ENCODE results near the gene NUPR1.
A peak's percentile ranks its signal among the peaks of the same experiment; 100 is the strongest.
"Not testable (repeated sequence)": the region's sequence is repeated elsewhere in the genome, so short reads cannot be mapped to it uniquely, and the experiment has no call there.

Gene NUPR1

DNA sequence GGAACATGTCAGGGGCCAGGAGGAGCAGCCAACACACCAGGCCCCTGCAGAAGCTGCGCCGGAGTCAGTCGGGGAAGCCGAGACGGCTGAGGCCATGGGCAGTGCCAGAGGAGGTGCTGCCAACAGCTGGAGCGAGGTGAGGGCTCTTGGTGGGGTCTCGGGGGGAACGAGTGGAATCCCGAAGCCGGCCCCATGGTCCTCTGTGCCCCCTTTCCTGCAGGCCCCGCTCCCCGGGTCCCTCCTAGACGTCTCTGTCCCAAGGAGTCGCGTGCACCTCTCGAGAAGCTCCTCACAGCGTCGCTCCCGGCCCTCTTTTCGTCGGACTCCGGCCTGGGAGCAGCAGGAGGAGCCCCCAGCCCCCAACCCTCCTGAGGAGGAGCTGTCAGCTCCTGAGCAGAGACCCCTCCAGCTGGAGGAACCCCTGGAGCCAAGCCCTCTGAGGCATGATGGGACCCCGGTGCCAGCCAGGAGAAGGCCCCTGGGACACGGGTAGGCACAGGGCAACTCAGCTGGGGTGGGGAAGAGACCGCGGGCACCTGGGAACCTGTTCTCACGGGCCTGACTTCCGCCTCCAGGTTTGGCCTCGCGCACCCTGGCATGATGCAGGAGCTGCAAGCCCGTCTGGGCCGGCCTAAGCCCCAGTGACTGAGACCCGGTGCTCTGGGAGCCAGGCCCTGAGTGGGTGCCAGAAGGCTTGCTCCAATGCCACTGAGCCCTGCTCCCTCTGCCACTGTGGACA lies 40.7 kb downstream of the NUPR1 start:
- DNase-seq, result no peak

DNA sequence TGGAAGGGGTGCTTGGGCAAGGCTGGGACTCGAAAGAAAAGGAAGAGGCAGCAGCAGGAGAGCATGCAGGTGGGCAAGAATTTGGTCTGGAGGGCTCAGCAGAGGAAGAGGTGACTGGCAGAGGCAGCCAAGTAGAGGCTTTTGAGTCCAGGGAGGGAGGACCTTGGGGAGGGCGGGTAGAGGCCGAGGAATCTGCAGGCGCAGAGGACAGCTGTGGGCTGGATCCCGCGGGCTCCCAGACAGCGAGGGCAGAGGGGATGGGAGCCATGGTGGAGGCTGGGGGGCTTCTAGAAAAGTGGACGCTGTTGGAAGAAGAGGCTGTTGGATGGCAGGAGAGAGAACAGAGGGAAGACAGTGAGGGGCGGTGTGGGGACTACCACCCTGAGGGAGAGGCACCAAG lies 41.4 kb downstream of the NUPR1 start:
- no peak for DNase-seq

DNA sequence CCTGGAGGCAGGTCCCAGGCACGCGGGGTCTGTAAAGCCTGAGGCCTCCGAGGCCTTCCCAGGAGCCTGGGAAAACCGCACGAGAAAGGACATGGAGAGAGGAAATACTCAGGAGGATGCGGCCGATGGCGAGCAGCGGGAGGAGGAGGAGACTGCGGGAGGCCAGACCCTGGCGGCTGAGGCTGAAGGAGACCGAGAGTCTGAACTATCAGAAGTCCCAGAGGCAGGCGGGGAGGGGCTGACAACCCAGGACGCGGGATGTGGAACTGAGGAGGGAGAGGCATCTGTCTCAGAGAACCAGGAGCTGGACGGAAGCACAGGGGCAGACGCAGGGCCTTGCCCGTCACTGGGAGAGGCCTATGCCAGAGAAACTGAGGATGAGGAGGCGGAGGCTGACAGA lies 41.9 kb downstream of the NUPR1 start:
- DNase-seq, result no peak

DNA sequence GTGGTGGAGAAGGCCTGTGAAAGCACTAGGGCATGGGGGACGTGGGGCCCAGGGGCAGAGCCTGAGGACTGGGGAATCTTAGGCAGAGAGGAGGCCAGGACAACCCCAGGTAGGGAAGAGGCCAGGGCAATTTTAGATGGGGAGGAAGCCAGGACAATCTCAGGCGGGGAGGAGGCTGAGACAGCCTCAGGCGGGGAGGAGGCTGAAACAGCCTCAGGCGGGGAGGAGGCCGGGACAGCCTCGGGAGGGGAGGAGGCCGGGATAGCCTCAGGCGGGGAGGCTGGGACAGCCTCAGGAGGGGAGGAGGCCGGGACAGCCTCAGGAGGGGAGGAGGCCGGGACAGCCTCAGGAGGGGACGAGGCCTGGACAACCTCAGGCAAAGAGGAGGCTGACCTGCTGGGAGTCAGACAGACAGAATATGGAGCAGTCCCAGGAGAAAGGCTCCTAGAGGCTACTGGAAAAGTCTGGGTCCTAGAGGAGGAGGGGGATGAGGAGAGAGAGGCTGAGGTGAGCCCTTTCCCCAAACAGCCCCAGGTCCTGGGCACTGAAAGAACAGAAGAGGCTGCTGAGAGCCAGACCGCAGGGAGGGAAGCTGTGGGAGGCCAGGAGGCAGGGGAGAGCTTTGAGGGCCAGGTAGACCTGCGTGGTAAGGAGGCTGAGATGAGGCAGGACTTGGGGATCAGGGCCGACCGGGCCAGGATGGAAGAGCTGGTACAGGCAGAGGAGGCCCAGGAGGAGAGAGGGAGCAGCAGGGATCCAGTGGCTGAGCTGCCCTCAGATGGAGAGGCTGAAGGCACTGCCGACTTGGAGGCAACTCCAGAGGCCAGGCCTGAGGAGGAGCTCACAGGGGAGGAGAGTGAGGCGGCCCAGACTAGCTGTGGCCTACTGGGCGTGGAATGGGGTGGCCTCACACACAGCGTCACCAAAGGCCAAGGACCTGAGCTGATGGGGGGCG lies 42.7 kb downstream of the NUPR1 start:
- DNase-seq, result no peak

DNA sequence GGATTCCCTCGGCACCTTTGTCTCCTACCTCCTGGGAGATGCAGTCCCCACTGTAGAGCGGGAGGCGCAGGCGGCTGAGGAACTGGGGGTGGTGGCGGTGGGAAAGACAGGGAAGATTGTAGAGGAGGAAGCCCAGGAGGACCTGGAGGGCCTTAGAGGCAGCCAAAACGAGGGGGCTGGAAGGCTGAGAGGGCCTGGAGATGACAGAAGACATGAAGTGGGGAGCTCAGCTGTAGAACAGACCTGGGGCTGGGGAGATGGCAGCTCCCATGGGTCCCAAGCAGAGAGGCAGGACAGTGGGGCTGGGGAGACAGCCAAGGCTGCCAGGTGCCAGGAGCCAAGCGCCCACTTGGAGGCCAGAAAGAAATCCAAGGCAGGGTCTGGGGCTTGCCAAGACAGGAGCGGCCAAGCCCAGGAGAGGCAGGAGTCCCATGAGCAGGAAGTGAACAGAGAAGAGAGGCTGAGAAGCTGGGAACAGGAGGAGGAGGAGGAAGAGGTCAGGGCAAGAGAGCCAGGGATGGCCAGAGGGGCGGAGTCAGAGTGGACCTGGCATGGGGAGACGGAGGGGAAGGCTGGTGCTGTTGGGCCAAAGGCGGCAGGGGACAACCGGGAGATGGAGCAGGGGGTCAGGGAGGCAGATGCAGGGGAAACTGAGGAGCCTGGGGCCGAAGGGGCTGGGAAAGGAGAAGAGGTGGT lies 43.5 kb downstream of the NUPR1 start:
- no peak for DNase-seq

DNA sequence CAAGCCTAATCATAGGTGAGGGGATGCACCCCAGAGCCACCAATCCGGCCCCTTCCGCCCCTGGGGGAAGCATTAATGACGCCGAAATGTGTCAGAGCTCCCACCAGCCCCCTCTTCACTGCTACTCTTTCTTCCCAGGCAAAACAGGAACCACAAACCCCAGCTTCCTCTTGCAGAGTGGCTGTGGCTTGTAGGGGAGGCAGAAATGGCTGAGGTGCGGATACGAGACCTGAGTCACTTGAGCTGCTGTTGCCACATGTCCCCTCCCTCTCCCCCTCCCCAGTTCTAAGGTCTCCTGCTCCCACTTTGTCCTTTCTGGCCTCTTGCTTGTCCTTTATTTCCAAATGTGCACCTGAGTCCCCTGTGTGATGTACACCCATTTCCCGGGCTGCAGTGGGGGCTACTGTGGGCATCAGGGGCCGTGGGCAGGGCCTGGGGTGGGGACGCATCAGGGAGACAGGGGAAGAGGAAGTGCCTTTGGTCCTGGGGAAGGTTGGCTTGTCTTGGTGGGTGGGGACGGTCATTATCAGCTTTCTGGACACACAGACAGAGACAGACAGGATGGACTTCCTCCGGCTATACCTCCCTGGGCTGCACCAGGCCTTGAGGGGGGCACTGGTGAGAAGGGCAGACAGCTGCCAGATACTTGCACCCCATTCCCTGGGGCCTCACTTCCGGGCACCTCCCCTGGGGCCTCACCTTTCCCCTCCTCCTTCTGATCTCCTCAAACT lies 44.5 kb downstream of the NUPR1 start, which contains the start of gene APOBR:
Gene APOBR, plus strand, starts transcription at position 523 of the 731 bp plus-strand sequence. Its CDS starts 39 bp downstream, at position 562.
- no peak for DNase-seq

DNA sequence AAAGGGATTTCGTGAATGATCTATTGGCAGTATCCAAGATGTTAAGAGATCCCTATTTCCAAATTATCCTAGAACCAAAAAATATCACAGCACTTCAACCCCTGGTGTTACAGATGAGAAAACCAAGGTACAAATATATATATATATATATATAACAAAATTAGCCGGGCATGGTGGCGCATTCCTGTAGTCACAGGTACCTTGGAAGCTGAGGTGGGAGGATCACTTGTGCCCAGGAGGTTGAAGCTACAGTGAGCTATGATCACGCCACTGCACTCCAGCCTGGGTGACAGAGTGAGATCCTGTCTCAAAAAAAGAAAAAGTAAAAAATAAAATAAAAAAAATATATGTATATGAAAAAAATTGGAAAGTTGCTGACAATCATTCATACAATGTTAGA lies 46.3 kb downstream of the NUPR1 start:
- no peak for DNase-seq

DNA sequence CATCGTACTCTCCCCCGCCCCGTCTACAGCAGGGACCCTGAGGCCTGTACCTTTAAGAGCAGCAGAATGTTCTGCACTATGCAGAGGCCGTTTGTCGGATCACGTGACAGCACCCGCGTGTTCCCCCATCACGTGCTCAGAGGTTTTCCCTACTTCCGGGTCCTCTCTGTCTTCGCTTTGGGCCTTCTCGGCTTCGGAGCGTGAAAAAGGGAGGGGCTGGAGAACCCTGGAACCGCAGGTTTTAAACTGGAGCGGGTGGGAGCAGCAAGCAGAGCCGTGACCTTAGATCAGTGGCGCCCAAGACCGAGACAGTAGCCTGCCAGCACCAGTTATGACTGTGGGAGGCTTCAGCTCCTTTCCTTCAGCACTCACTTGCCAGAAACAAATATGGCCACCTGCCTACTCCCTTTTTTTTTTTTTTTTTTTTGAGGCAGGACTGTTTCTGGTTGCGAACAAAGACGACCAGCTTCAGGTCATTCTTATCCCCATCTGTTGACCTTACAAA lies 46.8 kb downstream of the NUPR1 start, which contains the start of gene CLN3:
Gene CLN3, minus strand, starts transcription at position 105 of the 505 bp plus-strand sequence. CDS start 315 bp downstream, outside the sequence.
- DNase-seq, result peak; percentile 93 to 97

DNA sequence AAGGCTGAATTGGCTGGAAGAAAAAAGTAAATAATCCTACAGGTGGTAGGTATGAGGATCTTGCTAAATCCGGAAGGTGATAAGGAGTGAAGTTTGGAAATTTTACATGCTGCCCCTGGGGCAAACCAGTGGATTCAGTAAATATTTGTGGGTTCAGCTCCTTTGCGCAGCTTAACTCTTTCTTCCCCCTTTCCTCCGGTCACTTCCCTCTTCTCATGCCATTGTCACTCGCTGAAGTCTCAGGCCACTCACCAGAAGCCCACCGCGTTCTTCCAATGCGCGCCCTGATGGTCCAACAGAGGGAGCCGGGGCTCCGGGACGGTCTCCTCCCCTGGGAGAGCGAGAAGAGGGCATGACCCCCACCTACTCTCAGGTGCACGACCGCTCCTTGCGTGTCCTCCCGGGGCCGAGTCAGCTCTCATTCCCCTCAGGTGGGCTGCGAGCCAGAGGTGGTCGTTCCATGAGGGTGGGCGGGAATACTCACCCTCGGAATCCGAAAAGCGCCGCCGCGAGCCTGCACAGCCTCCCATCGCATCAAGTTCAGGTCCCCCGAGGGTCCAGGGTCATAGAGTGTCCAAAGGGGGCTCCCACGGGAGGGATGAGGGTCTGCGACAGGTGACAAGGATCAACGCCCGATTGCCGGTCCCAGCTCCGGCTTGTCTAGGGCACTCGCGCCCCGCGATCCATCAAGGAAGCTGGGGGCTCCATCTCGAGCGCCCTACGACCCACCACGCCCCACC lies 47.4 kb downstream of the NUPR1 start:
- DNase-seq, result peak; percentile 14 to 31

DNA sequence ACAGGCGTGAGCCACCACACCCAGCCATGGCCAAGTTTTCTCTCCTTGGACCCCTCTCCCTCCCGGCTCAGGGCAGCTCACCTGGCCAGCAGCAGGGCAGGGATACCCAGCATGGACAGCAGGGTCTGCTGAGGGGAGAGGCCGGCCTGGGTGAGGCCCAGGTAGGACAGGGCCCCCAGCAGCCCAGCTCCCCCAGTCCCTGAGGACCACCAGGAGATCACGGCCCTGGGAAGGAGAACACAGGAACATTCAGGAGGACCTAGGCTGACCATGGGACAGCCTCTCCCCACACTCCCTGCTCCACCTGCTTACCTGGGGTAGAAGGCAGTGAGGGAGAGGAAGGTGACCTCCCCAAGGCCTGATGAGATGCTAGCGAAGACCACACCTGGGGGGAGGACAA lies 52.5 kb downstream of the NUPR1 start:
- no peak for DNase-seq

DNA sequence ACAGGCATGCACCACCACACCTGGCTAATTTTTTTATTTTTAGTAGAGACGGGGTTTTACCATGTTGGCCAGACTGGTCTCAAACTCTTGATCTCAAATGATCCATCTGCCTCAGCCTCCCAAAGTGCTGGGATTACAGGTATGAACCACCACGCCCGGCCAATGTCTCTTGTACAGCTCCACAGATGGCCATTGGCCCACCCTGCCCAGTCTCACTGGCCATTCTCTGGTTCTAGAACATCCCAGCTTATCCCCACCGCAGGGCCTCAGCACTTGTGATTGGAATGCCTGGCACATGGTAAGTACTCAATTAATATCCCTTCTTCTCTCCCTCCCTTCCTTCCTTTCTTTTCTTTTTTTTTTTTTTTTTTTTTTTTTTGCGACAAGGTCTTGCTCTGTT lies 55.4 kb downstream of the NUPR1 start:
- DNase-seq, result not testable (repeated sequence)

All from SHP77 (cell line).